GM21390 (cell line): ENCODE results near the gene ACTN4.
"Not testable (repeated sequence)": the region's sequence is repeated elsewhere in the genome, so short reads cannot be mapped to it uniquely, and the experiment has no call there.

Source experiments
- ATAC-seq: cut with Tn5 transposase; IDR thresholded peaks from one replicate; pipeline ENCODE4 v1.9.1; 2021; ENCODE audit not compliant: unreplicated experiment

The ACTN4 gene

DNA sequence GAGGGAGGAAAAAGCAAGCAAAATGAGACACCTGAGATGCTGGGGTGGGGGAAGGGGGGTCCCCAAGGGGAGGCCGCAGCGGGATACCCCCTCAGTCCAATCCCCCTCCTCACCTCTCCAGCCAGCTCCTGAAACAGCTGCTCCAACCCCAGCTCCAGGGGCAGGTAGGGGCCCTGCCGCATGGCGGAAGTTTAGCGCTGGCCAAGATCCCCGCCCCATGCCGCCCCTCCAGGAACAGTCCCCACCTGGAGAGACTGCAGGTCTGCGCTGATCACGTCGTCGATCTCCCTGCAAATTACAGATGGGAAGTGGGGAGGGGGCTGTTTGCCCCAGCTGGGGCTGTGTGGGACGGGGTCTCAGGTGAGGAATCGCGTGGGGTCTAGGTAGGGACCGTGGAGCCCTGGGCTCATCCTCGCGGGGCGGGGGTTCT is 87.8 kb downstream of the ACTN4 start:
- no peak for ATAC-seq

DNA sequence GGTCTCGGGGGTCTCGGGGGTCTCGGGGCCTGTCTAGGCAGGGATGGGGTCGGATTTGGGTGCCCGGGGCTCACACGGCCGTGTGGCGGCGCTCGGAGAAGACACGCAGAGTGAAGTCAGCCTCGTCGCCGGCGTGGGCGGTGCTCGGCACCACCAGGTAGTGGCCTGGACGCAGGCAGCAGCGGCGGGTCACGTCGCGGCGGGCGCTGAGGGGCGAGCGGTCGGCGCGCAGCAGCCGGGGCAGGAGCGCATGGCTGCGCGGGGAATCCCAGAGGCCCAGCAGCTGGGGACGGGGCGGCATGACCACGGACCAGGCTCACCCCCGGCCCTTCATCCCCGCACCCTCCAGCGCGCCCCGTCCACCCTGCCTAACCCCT is 88.6 kb downstream of the ACTN4 start:
- no peak for ATAC-seq

DNA sequence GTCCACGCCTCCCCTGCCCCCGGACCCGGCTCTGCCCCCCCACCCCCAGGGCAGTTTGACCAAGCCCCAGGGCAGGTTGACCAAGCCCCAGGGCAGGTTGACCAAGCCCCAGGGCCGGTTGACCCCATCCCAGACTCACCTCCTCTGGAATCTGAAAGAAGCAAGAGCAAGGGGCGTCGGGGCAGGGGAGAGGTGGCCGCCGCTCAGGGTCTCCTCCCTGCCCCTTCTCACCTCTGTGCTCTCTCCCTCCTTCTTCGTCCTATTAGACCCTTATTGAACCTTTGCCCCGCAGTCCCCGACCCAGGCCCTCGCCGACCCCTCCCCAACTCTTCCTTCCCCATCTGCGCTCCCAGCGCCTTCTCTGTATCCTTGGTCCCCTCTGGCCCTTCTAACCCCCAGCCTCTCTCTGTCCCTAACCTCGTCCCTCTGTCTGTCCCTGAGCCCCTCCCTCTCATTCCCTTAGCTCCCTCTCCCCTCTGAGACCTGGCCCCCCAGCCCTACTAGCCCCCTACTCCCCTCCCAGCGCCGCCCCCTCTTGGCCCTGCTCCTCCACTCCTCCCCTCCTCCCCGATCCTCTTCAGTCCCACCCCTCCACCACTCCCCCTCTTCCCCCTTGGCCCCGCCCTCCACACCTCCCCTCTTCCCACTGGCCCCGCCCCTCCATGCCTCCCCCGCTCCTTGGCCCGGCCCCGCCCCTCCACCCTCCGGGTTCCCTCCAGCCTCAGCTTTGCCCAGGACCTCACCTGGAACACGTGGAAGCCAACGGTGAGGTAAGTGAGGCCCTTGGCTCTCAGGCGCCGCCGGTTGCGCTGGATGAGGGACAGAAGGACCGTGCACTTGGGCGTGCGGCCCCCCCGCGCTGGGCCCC is 89.2 kb downstream of the ACTN4 start:
- ATAC-seq, result no peak

DNA sequence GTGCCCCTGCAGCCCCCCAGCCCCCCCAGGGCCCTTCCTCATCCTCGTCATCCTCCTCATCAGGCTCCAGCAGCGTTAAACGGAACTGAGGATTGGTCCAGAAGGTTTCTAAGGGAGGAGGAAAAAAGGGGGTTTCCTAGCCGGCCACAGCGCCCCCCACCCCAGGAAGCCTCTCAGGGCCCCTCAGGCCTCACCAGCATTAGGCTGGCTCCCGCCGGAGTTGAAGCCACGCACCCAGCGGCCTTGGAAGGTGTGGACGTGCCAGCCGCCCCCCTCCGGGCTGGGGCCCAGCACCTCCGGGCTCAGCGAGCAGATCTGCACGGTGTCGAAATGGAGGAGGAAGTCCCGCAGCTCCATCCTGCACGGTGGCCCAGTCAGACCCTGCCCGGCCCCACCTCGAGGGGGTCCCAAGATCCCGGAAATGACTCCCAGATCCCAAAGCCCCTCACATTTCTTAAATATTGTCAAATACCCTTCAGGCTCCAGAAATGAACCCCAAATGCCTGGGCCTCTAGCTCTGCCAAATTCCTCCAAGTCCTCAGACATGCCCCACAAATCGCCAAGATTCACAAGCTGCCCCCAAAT is 89.9 kb downstream of the ACTN4 start:
- no peak for ATAC-seq

DNA sequence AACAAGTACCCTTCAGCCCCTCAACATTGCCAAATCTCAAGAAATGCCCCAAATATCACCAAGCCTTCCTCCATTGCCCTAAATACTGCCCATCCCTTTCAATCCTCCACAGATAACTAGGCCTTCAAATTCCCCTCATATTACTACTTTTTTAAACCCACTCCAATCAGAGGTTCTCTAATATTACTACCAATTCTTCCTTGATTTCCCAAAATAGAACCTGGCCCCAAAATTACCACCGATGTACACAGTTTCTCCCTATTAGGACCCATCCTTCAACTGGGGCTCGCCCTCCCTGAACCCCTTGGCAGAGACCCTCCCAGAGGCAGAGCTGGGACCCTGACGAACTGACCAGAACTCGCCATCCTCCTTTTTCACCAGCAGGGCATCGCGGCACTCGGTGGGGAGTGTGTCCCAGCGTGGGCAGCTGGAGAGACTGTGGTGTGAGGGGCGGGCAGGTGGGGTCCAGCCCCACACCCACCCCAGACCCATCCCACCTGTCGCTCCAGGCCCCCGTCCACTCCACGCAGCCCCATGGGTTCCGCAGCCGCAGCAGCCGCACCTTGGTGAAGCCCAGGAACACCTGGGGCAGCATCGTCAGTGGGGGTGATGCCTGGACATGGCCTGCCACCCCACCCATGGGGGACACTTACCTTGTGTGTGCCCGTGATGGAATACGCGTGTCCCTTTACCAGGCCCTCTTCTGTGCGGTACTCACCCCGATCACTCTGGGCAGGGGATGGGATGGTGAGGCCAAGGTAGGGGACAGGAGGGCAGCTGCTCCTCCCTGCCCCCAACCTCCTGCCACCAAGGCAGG is 90.7 kb downstream of the ACTN4 start:
- ATAC-seq, result no peak

DNA sequence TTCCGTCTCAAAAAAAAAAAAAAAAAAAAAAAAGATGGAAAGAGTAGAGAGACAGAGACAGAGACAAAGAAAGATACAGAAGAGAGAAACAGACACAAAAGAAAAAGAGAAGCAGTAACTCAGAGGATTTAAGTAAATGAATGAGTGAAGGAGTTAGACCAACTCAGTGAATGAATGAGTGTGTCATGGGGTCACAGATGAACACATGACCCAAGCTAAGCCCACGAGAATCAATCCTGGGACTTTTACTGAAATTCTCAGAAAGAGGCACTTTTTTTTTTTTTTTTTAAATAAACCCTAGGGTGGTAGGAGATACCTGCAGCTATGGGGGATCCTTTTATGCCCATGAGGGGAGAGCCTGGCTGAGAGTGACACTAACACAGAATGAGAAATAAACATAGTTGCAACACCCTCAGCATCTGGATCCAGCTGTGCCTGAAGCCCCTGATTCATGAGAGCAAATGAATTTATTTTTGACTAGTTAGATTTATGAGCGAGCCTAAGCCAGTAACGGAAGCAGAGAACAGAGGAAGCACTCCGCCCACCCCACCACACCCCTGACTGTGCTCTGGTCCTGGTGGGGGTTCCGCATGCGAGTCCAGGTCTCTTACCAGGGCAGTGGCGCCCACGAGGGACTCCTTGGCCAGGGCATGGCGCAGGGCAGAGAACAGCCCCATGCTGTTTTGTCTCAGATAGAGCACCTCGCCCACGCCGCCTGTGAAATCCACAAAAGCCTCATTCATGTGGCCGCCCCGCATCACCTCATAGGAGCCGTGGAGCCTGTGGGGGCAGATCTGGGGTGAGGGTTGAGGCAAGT is 92.2 kb downstream of the ACTN4 start:
- ATAC-seq, result no peak

DNA sequence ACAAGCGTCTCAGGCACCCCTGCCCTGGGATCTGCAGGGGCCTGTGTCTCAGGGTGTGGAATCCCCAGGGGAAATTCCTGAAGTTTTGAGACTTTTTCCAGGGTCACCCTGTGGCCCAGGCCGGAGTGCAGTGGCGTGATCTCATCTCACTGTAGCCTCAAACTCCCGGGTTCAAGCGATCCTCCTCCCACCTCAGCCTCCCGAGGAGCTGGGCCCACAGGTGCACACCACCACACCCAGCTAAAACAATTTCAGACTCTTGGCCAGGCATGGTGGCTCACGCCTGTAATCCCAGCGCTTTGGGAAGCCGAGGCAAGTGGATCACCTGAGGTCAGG is 92.8 kb downstream of the ACTN4 start:
- no peak for ATAC-seq

DNA sequence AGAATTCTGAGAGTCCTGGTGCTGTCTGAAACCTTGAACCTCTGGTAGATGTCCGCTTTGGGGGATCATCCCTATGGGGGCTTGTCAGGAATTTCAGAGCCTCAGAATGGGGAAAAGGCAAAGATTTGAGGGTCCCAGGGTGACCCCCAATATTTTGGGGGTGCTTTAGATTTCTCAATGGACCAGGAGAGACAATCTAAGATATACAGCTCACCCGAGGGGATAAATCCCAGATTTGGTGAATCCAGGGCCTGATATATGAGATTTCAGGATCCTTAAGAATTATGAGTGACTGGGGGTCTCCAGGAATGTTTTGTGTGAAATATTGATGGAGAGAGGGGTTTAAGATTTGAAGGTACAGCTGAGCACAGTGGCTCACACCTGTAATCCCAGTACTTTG is 93.5 kb downstream of the ACTN4 start:
- ATAC-seq, result no peak

DNA sequence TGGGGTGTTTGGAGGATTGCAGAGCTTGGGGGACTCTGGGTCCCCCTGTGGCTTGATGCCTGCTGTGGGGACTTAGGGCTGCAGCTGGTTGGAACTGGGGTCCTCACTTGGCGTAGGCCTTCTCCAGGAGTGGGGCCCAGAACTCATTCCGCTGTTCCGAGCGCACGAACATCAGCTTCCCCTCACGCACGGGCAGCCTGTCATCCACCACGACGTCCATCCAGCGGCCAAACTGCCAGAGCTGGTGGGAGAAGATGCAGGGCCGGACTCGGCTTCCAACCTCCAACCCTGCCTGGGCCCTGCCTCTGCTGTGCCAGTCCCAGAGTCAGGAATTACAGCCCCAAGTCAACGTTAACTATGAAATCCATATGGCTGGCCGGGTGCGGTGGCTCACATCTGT is 94.2 kb downstream of the ACTN4 start:
- ATAC-seq, result no peak

DNA sequence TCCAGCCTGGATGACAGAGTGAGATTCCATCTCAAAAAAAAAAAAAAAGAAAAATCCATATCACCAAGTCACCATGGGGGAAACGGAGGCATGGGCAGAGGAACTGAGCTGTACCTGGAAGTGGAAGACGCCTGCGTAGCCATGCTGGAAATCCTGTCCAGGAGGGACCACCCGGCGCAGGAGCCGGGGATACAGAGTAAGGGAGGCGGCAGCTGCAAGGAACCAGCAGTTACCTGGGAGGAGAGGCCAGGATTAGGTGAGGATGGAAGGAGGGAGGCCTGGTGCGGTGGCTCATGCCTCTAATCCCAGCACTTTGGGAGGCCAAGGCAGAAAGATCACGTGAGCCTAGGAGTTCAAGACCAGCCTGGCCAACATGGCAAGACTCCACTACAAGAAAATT is 94.8 kb downstream of the ACTN4 start:
- ATAC-seq, result no peak

DNA sequence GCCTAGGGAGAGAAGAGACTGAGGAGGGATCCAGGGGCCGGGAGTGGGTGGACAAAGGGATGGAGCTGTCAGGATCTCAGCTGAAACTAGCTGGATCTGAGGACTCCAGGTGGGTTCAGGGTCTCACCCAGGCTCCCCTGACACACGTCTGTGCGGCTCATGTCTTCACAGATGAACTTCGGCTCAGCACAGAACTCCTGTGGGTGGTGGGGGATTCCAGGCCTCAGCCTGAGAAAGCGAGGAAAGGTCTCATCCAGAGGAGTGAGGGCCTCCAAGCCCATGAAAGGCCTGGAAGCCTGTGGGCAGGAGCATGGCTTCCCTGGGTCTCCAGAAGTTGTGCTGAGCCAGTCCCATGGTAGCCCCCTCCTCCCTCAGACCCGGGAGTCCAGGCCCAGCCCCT is 95.5 kb downstream of the ACTN4 start:
- ATAC-seq, result no peak

DNA sequence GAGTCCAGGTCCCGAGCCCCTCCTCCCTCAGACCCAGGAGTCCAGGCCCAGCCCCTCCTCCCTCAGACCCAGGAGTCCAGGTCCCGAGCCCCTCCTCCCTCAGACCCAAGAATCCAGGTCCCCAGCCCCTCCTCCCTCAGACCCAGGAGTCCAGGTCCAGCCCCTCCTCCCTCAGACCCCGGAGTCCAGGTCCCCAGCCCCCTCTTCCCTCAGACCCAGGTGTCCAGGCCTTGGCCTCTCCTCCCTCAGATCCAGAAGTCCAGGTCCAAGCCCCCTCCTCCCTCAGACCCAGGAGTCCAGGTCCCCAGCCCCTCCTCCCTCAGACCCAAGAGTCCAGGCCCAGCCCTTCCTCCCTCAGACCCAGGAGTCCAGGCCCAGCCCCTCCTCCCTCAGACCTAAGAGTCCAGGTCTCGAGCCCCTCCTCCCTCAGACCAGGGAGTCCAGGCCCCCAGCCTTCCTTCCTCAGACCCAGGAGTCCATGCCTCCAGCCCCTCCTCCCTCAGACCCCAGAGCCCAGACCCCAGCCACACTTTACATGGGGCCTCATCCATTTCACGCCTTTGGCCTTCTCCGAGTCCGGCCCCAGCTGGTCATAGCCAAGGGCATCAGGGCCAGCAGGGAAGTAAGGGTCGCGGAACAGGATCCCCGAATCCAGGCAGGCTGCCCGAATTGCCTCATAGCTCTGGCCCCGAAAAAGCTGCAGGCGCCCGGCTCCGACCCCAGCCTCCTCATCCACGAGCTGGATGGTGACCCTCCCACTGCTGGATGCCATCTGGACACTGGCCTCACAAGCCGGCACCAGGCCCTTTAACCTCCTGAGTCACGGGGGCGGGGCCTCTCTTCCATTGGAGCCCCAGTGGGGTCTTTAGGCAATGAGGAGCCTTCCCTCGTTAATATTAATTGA is 96.2 kb downstream of the ACTN4 start:
- ATAC-seq, result no peak

DNA sequence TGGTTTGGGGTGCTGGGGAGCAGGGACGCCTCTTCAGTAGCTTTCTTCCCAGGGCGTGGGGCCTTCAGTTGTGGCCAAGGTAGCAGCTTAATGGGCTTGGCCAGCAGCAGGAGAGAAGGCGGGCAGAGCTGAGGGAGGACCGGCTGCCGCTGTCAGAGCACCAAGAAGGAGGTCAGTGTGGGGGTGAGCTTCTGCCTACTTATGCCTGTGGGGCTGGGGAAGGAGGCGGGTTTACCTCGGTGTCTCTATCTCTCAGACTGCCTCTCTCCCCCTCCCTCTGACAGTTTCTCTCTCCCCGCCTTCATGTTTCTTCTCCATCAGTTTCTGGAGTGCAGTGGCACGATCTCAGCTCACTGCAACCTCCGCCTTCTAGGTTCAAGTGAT is 96.8 kb downstream of the ACTN4 start, which contains the start of gene CAPN12:
TSS of gene CAPN12 (minus strand) at position 177 of the 384 bp plus-strand sequence. CDS start 309 bp downstream, outside the sequence.
- ATAC-seq, result no peak

DNA sequence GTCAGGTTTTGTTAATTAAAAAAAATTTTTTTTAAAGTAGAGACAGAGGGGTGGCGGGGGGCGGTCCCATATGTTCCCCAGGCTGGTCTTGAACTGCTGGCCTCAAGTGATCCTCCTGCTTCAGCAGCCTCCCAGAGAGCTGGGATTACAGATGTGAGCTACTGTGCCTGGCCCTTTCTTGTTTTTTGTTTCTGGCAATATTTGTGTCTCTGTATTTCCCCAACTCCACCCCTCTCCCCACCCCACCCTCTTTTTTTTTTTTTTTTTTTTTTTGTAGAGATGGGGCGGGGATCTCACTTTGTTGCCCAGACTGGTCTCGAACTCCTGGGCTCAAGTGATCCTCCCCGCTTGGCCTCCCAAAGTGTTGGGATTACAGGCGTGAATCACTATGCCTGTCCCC is 97.4 kb downstream of the ACTN4 start:
- ATAC-seq, result no peak

DNA sequence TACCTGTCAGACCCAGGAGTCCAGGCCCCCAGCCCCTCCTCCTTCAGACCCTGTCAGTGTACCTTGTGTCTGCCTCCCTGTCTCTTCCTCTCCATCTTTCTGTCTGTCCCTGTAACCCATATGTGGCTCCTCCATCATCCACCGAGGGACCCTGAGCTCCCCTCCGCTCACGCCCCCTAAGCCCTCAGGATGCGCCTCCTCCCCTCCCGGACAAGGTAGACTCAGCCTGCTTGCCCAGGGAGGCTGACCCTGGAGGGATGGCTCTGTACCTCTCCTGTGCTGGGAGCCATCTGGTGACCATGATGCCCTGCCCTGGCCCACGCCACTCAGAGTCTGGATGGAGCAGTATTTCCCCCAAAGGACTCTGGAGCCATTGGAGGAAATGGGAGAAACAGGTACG is 97.9 kb downstream of the ACTN4 start:
- ATAC-seq, result no peak

DNA sequence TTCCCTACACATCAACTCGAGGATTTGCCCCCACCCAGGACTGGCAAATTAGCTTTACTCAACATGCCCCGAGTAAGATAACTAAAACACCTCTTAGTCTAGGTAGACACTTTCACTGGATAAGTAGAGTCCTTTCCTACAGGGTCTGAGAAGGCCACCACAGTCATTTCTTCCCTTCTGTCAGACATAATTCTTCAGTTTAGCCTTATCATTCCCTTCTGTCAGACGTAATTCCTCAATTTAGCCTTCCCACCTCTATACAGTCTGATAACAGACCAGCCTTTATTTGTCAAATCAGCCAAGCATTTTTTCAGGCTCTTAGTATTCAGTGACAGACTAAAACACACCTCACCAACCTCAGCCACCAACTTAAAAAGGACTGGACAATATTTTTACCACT is 106.3 kb downstream of the ACTN4 start:
- ATAC-seq, result not testable (repeated sequence)

DNA sequence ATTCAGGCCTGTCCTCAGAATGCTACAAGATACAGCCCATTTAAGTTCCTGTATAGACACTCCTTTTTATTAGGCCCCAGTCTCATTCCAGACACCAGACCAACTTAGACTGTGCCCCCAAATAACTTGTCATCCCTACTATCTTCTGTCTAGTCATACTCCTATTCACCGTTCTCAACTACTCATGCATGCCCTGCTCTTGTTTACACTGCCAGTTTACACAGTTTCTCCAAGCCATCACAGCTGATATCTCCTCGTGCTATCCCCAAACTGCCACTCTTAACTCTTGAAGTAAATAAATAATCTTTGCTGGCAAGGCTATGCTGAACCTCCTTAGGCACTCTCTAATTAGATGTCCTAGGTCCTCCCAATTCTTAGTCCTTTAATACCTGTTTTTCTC is 106.7 kb downstream of the ACTN4 start:
- not testable (repeated sequence) for ATAC-seq

DNA sequence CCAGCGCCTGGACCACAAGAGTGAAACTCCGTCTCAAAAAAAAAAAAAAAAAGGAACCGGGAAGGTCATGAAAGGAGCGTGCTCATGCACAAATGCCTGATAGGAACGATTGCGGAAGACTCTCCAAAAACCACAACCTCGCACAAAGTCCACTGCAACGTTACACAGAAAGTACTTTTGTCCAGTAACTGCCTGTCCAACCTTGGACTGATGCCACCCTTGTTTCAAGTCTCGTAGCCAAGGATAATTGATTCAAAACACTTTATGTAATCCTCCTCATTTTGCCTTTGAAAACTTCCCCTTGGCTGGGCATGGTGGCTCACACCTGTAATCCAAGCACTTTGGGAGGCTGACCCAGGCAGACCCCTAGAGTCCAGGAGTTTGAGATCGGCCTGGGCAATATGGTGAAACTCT is 112.1 kb downstream of the ACTN4 start:
- no peak for ATAC-seq

DNA sequence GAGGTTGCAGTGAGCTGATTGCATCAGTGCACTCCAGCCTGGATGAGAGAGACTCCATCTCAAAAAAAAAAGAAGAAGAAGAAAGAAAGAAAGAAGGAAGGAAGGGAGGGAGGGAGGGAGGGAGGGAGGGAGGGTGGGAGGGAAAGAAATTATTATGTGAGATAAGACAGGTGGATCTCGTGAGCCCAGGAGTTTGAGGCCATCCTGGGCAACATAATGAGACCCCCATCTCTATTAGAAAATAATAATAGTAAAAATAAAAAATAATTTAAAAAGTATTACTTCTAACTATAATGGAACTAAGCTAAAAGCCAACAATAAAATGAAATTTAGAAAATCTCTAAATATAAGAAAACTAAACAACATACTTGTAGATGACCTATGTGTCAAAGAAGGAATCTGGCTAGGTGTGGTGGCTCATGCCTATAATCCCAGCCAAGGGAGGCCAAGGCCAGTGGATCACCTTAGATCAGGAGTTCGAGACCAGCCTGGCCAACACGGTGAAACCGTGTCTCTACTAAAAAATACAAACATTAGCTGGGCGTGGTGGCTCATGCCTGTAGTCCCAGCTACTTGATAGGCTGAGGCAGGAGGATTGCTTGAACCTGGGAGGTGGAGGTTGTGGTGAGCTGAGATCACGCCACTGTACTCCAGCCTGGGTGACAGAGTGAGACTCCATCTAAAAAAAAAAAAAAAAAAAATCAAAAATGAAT is 113.5 kb downstream of the ACTN4 start:
- not testable (repeated sequence) for ATAC-seq
